Mucosa of stomach (tissue), 1 donor: ENCODE results near the gene MYOM1.
A peak's percentile ranks its signal among the peaks of the same experiment; 100 is the strongest.

ENCODE experiments used
- H3K27me3 ChIP-seq: one replicate; pipeline ENCODE4 v1.7.0; 2013; ENCODE audit warnings: mild to moderate bottlenecking, low read length; ENCODE audit not compliant: control insufficient read depth, insufficient read depth
- H3K36me3 ChIP-seq: one replicate; pipeline ENCODE4 v1.7.0; 2013; ENCODE audit warnings: low read length; ENCODE audit not compliant: control insufficient read depth, insufficient read depth
- H3K4me1 ChIP-seq: one replicate; pipeline ENCODE4 v1.7.0; 2013; ENCODE audit warnings: mild to moderate bottlenecking, low read length; ENCODE audit not compliant: control insufficient read depth, insufficient read depth
- H3K4me3 ChIP-seq: one replicate; pipeline ENCODE4 v1.7.0; 2013; ENCODE audit warnings: low read length
- H3K9ac ChIP-seq: one replicate; pipeline ENCODE4 v1.7.0; 2013; ENCODE audit warnings: mild to moderate bottlenecking, low read length, moderate library complexity
- H3K9me3 ChIP-seq: one replicate; pipeline ENCODE4 v1.7.0; 2013; ENCODE audit warnings: mild to moderate bottlenecking, low read length, moderate library complexity; ENCODE audit not compliant: control insufficient read depth
- donor health status: Pancreatic carcinoma.

MYOM1 gene

GRCh38 chr18:3060667-3061580 is 158.8 kb downstream of the MYOM1 start:
- H3K36me3 ChIP-seq, result no peaks in the 10 kb centered on the region
- no peak overlapping the region for H3K9ac ChIP-seq
- H3K4me1 ChIP-seq, result peaks cover 43% of the 10 kb centered on the region
- no peaks in the 10 kb centered on the region for H3K27me3 ChIP-seq
- no peak overlapping the region for H3K4me3 ChIP-seq
- H3K9me3 ChIP-seq, result no peaks in the 10 kb centered on the region

GRCh38 chr18:3059272-3059671 is 160.5 kb downstream of the MYOM1 start:
- no peak overlapping the region for H3K4me3 ChIP-seq
- no peaks in the 10 kb centered on the region for H3K9me3 ChIP-seq
- no peak overlapping the region for H3K9ac ChIP-seq
- no peaks in the 10 kb centered on the region for H3K27me3 ChIP-seq
- no peaks in the 10 kb centered on the region for H3K36me3 ChIP-seq
- peaks cover 49% of the 10 kb centered on the region for H3K4me1 ChIP-seq

GRCh38 chr18:3058328-3059191 is 161.2 kb downstream of the MYOM1 start:
- H3K4me3 ChIP-seq, result no peak overlapping the region
- H3K27me3 ChIP-seq, result no peaks in the 10 kb centered on the region
- no peaks in the 10 kb centered on the region for H3K9me3 ChIP-seq
- no peaks in the 10 kb centered on the region for H3K36me3 ChIP-seq
- no peak overlapping the region for H3K9ac ChIP-seq
- H3K4me1 ChIP-seq, result peaks cover 51% of the 10 kb centered on the region

GRCh38 chr18:3057526-3057925 is 162.2 kb downstream of the MYOM1 start:
- Histone ChIP-seq H3K4me1 (peaks cover 54% of the 10 kb centered on the region), H3K27me3 (no peaks in the 10 kb centered on the region), H3K4me3 (no peak overlapping the region), H3K36me3 (no peaks in the 10 kb centered on the region), H3K9me3 (no peaks in the 10 kb centered on the region), H3K9ac (no peak overlapping the region)

GRCh38 chr18:3056311-3056710 is 163.5 kb downstream of the MYOM1 start:
- Histone ChIP-seq H3K9me3 (no peaks in the 10 kb centered on the region), H3K4me3 (no peak overlapping the region)

GRCh38 chr18:3055816-3056215 is 164.0 kb downstream of the MYOM1 start:
- H3K36me3 ChIP-seq, result no peaks in the 10 kb centered on the region
- no peaks in the 10 kb centered on the region for H3K27me3 ChIP-seq
- H3K4me1 ChIP-seq, result peaks cover 54% of the 10 kb centered on the region
- no peaks in the 10 kb centered on the region for H3K9me3 ChIP-seq
- H3K9ac ChIP-seq, result no peak overlapping the region
- no peak overlapping the region for H3K4me3 ChIP-seq

More at GRCh38 chr18:3056311-3056710, 163.5 kb downstream of the MYOM1 start:
- H3K9ac ChIP-seq, result no peak overlapping the region
- peaks cover 51% of the 10 kb centered on the region for H3K4me1 ChIP-seq
- H3K27me3 ChIP-seq, result no peaks in the 10 kb centered on the region
- no peaks in the 10 kb centered on the region for H3K36me3 ChIP-seq

GRCh38 chr18:3055186-3055728 is 164.5 kb downstream of the MYOM1 start:
- Histone ChIP-seq H3K9me3 (no peaks in the 10 kb centered on the region), H3K36me3 (no peaks in the 10 kb centered on the region), H3K4me3 (no peak overlapping the region), H3K9ac (no peak overlapping the region), H3K4me1 (peaks cover 54% of the 10 kb centered on the region), H3K27me3 (no peaks in the 10 kb centered on the region)

- no peak overlapping the region for H3K9ac ChIP-seq
- H3K9me3 ChIP-seq, result no peaks in the 10 kb centered on the region
- no peaks in the 10 kb centered on the region for H3K36me3 ChIP-seq
- no peaks in the 10 kb centered on the region for H3K27me3 ChIP-seq
- peaks cover 54% of the 10 kb centered on the region for H3K4me1 ChIP-seq
- no peak overlapping the region for H3K4me3 ChIP-seq
Observed at GRCh38 chr18:3054780-3055179, 165.0 kb downstream of the MYOM1 start.

GRCh38 chr18:3054214-3054613 is 165.6 kb downstream of the MYOM1 start:
- Histone ChIP-seq H3K4me1 (peaks cover 54% of the 10 kb centered on the region), H3K27me3 (no peaks in the 10 kb centered on the region), H3K9ac (no peak overlapping the region), H3K36me3 (no peaks in the 10 kb centered on the region), H3K4me3 (no peak overlapping the region), H3K9me3 (no peaks in the 10 kb centered on the region)

GRCh38 chr18:3053081-3053480 is 166.7 kb downstream of the MYOM1 start:
- no peak overlapping the region for H3K9ac ChIP-seq
- no peaks in the 10 kb centered on the region for H3K27me3 ChIP-seq
- H3K4me1 ChIP-seq, result peaks cover 46% of the 10 kb centered on the region
- H3K9me3 ChIP-seq, result no peaks in the 10 kb centered on the region
- H3K4me3 ChIP-seq, result no peak overlapping the region
- H3K36me3 ChIP-seq, result no peaks in the 10 kb centered on the region

GRCh38 chr18:3052411-3052758 is 167.4 kb downstream of the MYOM1 start:
- Histone ChIP-seq H3K4me3 (no peak overlapping the region), H3K36me3 (no peaks in the 10 kb centered on the region), H3K27me3 (no peaks in the 10 kb centered on the region), H3K9ac (peak overlapping the region; percentile 68), H3K4me1 (peaks cover 42% of the 10 kb centered on the region), H3K9me3 (no peaks in the 10 kb centered on the region)
